Inferior parietal cortex (tissue), 1 donor: ENCODE results near the gene CLK4.
"Not testable (repeated sequence)": the region's sequence is repeated elsewhere in the genome, so short reads cannot be mapped to it uniquely, and the experiment has no call there.

Experiments
- DNase-seq: peaks from one replicate; pipeline ENCODE4 v3.0.0-alpha.2; 2016; ENCODE audit errors: extremely low spot score

The CLK4 gene

DNA sequence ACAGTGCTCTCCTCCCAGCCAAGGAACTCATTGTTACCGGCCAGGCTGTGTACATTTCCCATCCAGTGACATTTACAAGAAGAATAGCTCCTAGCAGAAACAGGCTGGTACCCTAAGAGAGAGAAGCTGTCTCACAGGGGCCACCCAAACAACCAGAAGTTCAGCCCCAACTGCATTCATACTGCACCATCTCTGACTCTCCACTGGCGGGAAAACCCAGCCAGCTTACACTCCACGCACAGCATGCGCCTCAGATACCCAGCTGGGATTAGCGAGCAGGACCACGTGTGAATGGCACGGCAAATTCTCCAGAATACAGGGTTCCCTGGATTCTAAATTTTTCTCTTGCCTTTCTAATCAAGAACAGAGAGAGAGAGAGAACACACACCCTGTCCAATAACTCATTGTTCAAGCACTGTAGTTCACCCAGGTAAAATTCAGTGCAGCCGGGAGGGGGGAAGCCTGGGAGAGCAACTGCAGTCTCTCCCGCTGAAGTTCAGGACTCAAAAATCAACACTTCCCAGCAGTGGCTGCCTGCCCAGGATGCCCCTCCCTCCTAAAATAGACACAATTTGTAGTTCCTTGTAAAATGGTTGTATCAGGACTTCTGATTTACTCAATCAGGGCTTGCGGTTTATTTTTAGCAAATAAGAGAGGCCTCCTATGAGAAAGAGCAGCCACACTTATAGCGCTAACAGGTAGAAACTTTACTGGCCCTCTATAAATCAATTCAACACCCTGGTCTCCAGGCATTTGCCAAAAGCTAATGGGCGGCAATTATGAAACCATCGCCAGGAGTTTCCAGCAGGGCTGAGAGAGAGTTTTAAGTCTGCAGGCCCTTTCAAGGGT, 38.9 kb downstream of the CLK4 start:
- no peak for DNase-seq

DNA sequence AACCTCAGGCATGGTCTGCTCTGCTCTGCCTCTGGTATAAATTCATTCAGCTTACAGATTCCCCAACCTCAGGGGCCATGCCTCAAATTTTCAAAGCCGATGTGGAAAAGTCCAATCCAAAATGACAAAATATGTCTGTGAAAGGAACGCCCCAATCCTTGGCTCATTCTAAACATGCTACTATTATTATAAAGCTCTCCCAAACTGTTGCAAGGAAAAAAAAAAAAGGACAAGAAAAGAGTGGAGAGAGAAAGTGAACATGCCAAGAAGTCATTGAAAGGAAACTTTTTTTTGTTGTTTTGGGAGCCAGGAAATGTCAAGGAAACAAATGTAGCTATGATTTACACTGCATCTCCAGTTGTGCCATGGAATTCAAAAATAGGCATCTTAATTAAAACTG, 40.5 kb downstream of the CLK4 start:
- DNase-seq, result no peak

DNA sequence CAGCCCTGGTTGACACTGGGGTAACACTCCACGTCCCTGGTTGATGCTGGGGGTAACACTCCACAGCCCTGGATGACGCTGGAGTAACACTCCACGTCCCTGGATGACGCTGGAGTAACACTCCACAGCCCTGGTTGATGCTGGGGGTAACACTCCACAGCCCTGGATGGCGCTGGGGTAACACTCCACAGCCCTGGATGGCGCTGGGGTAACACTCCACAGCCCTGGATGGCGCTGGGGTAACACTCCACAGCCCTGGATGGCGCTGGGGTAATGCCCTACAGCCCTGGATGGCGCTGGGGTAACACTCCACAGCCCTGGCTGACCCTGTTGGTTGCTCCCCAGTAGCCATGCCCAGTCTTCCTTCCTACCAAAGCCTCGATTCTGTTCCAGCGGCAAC, 41.4 kb downstream of the CLK4 start:
- not testable (repeated sequence) for DNase-seq

DNA sequence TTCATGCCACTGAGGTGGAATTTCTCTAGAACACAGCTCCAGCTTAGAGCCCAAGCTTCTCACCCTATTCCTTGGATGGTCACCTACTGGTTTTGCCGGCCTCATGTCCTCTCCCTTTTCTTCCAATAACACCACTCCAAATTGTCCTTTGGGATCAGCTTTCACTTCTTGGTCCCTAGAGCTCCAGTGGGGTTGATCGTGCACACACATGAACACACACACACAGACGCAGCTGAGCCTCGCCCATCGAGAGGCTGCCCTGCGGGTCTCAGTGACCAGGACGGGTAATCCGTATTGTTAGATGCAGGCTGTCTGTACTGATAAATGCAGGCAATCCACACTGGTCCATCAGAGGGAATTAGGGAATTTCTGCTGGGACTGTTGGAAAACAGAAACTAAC, 43.6 kb downstream of the CLK4 start:
- DNase-seq, result no peak

DNA sequence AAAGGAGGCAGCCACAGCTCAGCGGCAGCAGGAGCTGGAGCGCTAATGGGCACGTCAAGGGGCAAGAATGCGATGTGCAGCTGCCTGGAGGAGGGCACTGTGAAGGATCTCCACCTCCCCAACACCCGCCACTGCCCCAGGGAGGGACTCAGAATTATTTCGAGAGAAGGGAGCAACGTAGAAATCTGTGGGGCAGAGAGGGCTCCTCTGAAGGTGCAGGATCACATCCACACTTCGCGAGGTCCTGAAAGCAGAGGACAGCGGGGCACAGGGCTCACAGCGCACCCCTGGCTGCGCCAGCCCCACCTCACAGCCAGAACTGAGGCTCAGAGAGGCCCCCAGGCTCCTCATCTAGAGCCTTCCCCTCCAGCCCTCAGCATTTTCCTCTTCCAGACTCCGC, 44.6 kb downstream of the CLK4 start:
- no peak for DNase-seq

DNA sequence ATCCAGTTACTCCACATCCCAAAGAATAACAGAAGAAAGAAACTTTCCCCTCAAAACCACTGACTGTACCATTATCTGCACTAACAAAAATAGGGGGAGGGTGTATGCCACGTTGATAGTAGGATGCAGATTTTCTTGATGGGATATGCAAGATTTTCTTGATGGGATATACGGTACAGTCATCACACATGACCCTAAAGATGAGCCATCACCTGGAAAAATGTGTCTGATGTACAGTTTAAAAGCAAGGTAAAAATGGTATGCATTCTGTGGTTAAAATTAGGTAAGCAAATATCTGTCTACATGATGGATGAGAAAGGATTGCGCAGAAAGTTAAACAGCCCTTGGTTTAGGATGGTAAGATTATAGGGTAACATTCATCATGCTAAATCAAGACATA, 45.2 kb downstream of the CLK4 start:
- DNase-seq, result no peak

DNA sequence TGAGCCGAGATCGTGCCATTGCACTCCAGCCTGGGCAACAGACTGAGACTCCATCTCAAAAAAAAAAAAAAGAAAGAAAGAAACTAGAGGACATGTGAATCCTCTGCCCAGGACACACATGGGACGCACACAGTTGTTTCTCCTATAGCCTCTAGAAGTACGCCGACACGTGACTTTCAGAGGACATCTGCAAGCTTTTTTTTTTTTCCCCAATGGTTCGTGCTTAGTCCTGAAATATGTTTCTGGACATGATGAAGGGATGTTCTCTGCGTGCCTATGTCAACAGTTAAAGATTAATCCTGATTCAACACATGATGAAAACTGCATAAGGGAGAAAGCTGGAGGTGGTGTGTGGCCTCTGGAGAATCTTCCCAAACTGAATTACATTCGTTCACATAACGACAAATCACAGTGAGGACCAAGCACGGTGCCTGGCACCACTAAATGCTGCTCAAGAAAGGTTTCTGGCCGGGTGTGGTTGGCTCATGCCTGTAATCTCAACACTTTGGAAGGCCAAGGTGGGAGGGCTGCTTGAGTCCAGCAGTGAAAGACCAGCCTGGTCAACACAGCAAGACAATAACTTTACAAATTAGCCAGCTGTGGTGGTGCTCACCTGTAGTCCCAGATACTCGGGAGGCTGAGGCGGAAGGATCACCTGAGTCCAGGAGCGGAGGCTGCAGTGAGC, 46.4 kb downstream of the CLK4 start:
- DNase-seq, result no peak

DNA sequence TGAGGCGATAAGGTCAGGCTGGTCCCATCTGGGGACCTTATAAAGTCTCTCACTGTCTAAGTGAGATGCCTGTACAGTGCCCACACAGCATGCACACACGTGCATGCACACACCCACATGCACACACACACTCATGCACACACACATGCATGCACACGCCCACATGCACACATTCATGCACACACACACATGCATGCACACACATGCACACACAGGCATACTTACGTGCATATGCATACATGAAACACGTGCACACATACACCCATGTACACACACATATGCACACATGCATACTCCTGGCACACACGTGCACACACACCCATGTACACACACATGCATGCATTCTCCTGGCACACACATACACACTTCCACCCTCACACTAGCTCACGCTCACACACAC, 48.9 kb downstream of the CLK4 start:
- DNase-seq, result no peak

DNA sequence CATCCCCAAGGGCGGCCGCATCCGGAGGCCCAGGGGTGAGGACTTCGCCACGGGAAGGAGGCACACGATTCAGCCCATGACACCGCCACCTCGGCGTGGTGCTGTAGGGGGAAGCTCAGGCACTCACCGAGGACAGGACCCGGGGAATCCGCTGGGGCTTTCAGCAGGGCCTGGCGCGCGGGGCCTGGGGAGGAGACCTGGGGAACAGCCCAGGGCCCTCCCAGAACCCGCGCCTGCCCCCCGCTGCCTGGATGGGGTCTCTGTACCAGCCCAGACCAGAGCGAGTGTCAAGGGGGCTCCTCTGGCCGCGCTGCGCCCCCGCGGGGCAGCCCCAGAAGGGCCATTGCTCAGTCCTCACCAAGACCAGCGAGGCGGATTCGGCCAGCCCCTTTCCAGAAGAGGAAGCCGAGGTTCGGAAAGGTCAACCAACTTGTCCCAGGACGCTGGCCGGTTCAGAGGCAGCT, 49.4 kb downstream of the CLK4 start:
- no peak for DNase-seq

DNA sequence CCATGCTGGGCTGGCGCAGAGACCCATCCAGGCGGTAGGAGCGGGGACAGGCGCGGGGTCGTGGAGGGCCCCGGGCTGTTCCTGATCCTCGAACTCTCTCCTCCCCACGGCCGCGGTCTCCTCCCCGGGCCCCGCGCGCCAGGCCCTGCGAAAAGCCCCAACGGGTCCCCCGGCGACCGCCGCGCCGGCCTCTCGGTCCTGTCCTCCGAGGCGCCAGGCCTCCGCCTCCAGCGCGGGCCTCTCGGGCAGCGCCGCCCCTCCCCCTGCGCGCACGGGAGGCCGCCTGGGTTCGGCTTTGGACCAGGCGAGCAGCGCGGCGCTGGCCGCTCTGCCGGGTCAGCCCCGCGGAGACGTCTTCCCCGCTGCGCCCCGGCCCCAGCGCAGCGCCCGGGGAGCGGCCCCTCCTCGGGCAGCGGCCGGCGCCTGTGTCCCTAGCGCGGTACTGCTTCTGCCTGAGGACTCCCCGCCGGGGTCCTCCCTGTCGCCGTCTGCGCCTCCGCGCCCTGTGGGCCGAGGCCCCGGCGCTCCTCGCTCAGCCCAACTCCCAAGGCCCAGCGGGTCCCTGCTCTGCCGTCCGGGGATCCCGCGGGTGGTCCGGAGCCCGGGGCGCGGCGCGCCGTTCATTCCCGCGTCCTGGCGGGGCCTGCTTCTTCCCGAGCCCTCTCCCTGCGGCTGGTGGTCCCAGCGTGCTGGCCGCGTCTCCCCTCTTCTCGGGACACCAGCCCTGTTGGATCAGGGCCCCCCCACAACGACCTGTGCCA, 50.1 kb downstream of the CLK4 start:
- no peak for DNase-seq

DNA sequence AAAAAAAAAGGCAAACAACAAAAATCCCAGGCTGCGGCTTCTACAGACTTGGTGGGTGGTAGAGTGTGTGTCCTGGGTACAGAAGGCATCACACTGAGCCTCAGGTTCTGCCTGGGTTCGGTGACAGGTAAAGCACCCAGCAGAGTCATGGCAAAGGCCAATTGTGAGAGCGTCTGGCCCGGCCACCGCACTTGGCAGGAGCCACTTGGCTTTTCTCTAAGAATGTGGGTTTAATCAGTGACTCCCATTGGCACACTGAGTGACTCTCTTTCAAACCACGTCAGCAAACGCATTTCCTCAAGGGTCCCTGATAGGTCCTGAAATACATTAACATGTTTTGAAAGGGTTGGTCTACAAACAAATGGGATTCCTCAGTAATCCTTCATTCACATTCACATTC, 53.6 kb downstream of the CLK4 start:
- DNase-seq, result no peak

DNA sequence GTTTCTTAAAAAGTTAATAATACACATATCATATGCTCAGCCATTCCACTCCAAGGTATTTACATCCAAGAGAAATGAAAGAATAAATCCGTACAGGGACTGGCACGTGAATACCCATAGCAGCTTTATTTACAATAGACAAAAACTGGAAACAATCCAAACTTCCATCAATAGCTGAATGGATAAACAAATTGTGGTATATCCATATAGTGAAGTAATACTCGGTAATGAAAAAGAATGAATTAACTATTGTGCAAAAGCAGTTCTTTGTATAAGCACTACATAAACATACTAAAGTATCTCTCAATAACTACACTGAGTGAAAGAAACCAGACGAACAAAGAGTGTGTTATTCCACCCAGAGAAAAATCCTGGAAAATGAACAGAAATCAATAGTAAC, 54.2 kb downstream of the CLK4 start:
- no peak for DNase-seq

DNA sequence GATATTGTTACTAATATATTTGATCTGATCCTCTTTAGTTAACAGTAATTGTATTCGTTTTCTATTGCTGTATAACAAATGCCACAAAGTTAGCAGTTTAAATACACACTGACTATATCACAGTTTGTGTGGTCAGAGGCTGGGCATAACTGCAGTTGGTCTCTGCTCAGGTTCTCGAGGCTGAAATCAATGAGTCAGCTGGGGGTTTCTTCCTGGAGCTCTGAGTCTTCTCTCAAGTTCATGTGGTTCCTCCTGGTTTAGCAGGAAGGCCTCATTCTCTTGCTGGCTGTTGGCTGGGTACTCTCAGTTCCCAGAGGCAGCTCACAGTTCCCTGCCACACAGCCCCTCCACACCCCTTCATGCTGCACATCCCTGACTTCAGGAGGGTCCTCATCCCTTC, 57.4 kb downstream of the CLK4 start:
- no peak for DNase-seq

DNA sequence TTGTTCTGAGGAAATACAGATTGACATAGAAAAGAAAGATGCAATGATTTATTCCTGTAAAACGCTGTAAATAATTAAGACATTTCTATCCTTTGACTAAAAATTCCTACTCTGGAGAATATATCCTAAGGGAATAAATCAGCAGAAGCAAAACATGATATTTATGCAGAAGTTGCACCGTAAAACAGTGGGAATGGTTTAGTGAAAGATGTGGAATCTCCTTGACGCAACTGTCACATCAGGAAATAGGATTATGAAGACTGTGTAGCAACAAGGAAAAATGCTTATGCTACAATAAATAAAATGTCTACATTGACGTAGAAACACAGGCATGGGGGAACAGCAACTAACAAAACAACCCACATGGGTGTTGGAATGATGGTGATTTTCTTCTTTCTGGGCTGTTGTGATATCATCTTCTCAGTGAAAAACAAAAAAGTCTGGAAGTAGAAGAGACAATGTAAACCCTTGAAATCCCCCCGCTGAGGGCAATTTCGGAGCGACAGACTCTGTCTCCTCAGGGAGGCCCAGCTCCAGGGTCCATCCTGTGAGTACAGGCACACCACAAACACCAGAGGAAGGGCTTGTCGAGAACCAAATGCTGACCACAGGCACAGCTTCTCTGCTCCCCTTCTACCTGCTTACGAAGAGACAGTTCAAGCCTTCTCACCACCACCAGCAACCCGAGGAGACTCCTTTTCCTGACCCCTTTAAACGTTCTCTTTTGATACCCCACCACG, 61.9 kb downstream of the CLK4 start:
- DNase-seq, result no peak

DNA sequence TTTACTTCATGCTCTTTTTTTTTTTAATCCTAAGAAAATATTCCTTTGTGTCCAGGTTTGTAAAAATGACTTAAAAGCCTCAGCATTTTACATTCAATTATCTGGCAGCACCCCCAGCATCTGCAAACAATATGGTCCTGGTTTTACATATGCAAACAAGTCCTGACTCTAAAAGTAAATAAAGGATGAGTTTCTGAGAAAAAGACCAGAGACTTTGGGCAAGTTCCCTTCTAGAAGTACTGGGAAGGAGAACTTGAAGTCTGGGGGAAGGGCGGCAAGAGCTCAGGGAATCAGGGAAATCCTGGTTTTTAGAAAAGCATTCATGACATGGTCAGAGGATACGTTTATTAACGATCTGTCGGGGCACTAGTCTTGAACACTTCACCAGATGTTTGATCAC, 62.5 kb downstream of the CLK4 start:
- no peak for DNase-seq

DNA sequence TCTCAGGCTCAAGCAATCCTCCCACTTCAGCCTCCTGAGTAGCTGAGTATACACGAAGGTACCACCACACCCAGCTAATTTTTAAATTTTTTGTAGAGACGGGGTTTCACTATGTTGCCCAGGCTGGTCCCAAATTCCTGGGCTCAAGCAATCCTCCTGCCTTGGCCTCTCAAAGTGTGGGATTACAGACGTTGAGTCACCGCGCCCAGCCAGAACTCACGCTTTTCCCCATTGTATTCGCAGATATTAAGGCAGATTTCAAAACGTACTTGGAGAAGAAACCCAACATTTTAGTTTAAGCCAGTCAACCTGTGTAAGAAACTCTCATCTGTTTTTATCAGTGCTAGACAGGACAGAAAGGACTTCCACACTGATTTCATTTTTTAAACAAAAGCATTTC, 63.2 kb downstream of the CLK4 start:
- no peak for DNase-seq

DNA sequence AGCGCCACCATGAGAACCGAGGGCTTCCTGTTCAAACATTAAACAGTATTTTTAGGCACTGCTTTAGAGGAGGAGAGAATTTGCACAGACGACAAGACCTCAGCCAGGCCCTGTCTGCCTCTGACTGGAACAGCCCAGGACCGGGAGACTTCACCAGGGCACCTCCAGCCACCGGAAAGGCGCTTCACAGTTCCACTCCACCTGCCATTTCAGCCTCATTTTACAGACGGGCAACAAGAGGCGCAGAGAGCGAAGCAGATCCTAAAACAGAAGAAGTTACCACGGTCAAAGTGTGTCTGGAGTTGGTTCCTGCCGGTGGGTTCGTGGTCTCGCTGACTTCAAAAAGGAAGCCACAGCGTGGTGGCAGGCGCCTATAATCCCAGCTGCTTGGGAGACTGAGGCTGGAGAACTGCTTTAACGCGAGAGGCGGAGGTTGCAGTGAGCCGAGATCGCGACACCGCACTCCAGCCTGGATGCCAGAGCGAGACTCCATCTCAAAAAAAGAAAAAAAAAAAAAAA, 65.0 kb downstream of the CLK4 start:
- no peak for DNase-seq

DNA sequence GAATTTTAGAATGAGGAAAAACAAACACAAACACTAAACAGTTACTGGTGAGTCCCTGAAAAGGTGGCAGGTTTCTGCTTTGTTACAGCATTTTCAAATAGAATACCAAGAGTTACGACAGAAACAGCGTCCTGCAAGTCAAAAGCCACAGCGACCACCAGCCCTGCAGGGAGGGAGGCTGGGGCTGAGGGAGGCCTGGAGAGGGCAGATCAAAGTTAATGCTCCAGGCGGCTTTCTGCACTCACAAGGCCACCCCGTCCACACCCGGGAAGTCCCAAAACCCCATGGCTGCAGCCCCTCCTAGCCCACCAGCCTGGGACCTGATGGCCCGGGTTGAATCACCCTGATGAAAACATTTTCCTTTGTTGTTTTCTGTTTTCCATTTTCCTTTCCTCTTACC, 65.9 kb downstream of the CLK4 start:
- no peak for DNase-seq

DNA sequence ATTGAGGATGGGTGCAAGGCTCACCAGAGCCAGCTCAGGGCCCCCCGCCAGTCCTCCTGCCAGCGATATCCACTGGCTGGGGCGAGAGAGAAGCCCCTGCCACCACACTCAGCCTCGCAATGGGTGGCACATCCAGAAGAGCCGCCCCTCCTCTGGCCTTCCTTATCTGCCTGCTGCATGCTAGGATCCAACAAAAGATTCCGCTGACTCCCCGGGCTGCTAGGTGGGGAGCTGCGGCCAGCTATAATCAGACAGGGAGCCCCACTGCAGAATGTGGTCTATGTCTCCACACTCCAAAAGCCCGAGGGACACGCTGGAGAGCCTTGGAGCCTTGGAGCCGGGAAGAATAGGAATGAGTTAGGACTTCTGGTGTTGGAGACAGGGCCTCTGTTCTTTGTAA, 69.4 kb downstream of the CLK4 start:
- DNase-seq, result no peak

DNA sequence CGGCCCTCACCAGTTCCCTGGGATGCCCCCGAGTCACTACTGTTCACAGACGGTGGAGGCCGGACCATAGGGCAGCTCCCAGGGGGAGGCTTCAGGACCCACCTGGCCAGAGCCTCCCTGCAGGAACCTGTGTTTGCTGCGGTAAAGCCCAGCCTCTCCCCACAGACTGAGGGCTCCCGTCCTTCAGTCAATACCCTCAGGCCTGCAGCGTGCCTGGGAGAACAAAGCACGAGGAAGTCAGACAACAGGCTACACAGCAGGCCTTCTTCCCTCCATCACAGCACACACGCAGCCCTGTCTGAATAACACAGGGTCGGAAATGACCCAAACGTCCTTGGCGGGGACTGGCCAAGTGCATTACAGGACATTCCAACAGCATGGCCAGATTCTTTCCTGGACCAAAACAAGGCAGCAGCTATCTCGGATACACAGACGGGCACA, 71.1 kb downstream of the CLK4 start:
- DNase-seq, result no peak

DNA sequence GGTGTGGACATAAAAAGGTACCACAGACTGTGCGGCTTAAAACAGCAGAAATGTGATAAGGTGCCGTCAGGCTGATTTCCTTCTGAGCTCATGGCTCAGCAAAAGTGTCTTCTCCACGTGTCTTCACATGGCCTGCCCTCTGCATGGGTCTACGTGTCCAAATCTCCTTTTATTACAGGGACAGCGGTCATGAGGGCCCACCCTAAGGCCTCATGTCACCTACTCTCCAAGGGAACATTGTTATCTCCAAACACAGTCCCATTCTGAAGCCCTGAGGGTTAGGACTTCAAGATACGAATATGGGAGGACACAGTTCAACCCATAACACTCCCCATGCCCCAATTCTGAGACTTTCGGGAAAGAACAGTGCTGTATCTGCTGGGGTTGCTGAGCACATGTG, 71.8 kb downstream of the CLK4 start:
- DNase-seq, result no peak

DNA sequence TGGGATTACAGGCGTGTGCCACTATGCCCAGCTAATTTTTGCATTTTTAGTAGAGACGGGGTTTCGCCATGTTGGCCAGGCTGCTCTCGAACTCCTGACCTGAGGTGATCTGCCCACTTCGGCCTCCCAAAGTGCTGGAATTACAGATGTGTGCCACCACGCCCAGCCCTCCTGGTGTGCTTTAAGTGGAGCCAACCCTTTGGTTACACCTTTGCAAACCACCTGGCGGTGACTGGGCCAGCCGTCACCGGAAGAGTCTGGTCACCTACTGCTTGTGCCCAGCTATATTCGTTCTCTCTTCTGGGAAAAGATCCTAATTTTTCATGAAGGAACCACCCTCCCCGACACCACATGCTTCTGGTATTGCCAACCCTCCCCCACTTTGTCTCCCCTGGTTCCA, 72.5 kb downstream of the CLK4 start:
- DNase-seq, result no peak
